Hepatocyte (in vitro differentiated cells): Measurements from ENCODE around the gene RAB3IP. TPM values are rescaled to one million over a fixed set of nuclear protein-coding genes. Genes with fewer than 3 reads are reported as not detected.

Source experiments
- DNase-seq: peaks from one replicate; pipeline ENCODE4 v3.0.0-alpha.2; 2016; ENCODE audit warnings: low spot score
- H2AFZ ChIP-seq: fragments of 200-600 bp; sonication (generic); 2 replicates; pipeline ENCODE4 v1.6.0; 2016; ENCODE audit warnings: antibody characterized with exemption, mild to moderate bottlenecking
- H3K27ac ChIP-seq: fragments of 200-600 bp; sonication (generic); 2 replicates; pipeline ENCODE4 v1.5.1; 2016; ENCODE audit warnings: mild to moderate bottlenecking
- H3K27me3 ChIP-seq: fragments of 200-600 bp; sonication (generic); 2 replicates; pipeline ENCODE4 v1.6.1; 2016
- H3K36me3 ChIP-seq: fragments of 200-600 bp; sonication (generic); replicated peaks from 2 replicates; pipeline ENCODE4 v1.5.1; 2016; ENCODE audit warnings: low read depth; ENCODE audit not compliant: insufficient read depth
- H3K4me1 ChIP-seq: fragments of 200-600 bp; sonication (generic); 2 replicates; pipeline ENCODE4 v1.5.1; 2016; ENCODE audit warnings: mild to moderate bottlenecking, moderate library complexity; ENCODE audit not compliant: insufficient read depth
- H3K4me2 ChIP-seq: fragments of 200-600 bp; sonication (generic); 2 replicates; pipeline ENCODE4 v1.6.0; 2016
- H3K4me3 ChIP-seq: fragments of 200-600 bp; sonication (generic); 2 replicates; pipeline ENCODE4 v1.5.1; 2016; ENCODE audit warnings: mild to moderate bottlenecking
- H3K79me2 ChIP-seq: fragments of 200-600 bp; sonication (generic); 2 replicates; pipeline ENCODE4 v1.6.0; 2017; ENCODE audit warnings: mild to moderate bottlenecking
- H3K9me2 ChIP-seq: fragments of 200-600 bp; sonication (generic); replicated peaks from 2 replicates; pipeline ENCODE4 v1.6.0; 2017; ENCODE audit warnings: mild to moderate bottlenecking; ENCODE audit not compliant: insufficient read depth
- H3K9me3 ChIP-seq: fragments of 200-600 bp; sonication (generic); 2 replicates; pipeline ENCODE4 v1.5.1; 2016; ENCODE audit warnings: low read depth, mild to moderate bottlenecking
- H4K20me1 ChIP-seq: fragments of 200-600 bp; sonication (generic); 2 replicates; pipeline ENCODE4 v1.6.0; 2016; ENCODE audit warnings: mild to moderate bottlenecking; ENCODE audit not compliant: insufficient read depth, poor library complexity, severe bottlenecking
- CTCF ChIP-seq: fragments of 200-600 bp; sonication (generic); IDR thresholded peaks from 2 replicates; pipeline ENCODE4 v1.5.1; 2016; ENCODE audit warnings: antibody characterized with exemption, mild to moderate bottlenecking; ENCODE audit not compliant: poor library complexity
- EZH2 ChIP-seq: fragments of 200-600 bp; sonication (generic); IDR thresholded peaks from 2 replicates; pipeline ENCODE4 v1.6.1; 2016; ENCODE audit warnings: antibody characterized with exemption, mild to moderate bottlenecking, borderline replicate concordance
- EZH2phosphoT487 ChIP-seq: fragments of 200-600 bp; sonication (generic); IDR thresholded peaks from one replicate; pipeline ENCODE4 v1.6.1; 2018; ENCODE audit warnings: antibody characterized with exemption, mild to moderate bottlenecking, low read depth, moderate library complexity; ENCODE audit not compliant: unreplicated experiment, severe bottlenecking
- WGBS: methylation state at CpG from one replicate; pipeline ENCODE4 v1.1.6; 2016; ENCODE audit warnings: low lambda C conversion rate; ENCODE audit errors: missing lambda C conversion rate; 5-methylcytosine and 5-hydroxymethylcytosine counted together
- polyA plus RNA-seq: library from polyadenylated mRNA; unstranded; fragments of >200 nt; fragmentation: Nextera tagmentation; extraction: Ambion mirVana; gene quantifications from 2 replicates; pipeline ENCODE4 v1.2.1, GENCODE V29; 2016
- total RNA-seq: library from RNA; depleted of rRNA; stranded (reverse); fragments of >200 nt; gene quantifications from 2 replicates; pipeline ENCODE4 v1.2.3, GENCODE V29; 2014

The RAB3IP gene
- total and polyA plus RNA-seq, 2 experiments from 2014 or later: 34.2 to 41.3 TPM

GRCh38 chr12:69703146-69703642 is 35.5 kb upstream of the RAB3IP start:
- H3K4me3 ChIP-seq: no peak overlapping the region
- no peaks in the 10 kb centered on the region for H3K4me1 ChIP-seq
- WGBS: 67% methylated on average over 1 of the region's 1 CpG
- no peak for TF ChIP-seq CTCF
- TF ChIP-seq EZH2phosphoT487: no peak
- no peak for TF ChIP-seq EZH2
- H3K79me2 ChIP-seq: no peaks in the 10 kb centered on the region
- no peaks in the 10 kb centered on the region for H3K27me3 ChIP-seq
- H2AFZ ChIP-seq: no peak overlapping the region
- H3K9me2 ChIP-seq: no peaks in the 10 kb centered on the region
- H3K9me3 ChIP-seq: no peaks in the 10 kb centered on the region
- DNase-seq: no peak
- H3K4me2 ChIP-seq: no peak overlapping the region
- H3K36me3 ChIP-seq: no peaks in the 10 kb centered on the region
- no peaks in the 10 kb centered on the region for H4K20me1 ChIP-seq
- H3K27ac ChIP-seq: no peak overlapping the region

DNA sequence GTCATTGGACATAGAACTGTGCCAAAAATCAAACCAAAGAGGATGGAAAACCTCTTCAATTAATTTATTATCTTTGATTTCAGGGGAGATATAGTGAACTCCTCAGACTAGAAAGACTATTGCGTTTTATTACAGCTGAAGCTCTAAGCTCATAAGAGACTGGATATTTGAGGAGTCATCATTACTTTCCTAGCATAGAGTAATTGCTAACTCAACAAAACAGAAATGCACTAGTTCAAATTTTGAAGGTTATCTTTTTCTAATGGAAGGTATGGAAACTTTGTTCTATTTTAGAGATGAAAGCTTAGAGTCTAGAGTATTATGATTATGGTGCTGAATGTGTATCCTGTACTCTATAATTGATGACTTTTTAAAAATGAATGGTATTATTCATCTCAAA is 34.3 kb upstream of the RAB3IP start:
- H3K9me3 ChIP-seq: no peaks in the 10 kb centered on the region
- no peaks in the 10 kb centered on the region for H3K9me2 ChIP-seq
- no peaks in the 10 kb centered on the region for H3K4me1 ChIP-seq
- H3K4me2 ChIP-seq: no peak overlapping the region
- no peak overlapping the region for H3K27ac ChIP-seq
- H3K4me3 ChIP-seq: no peak overlapping the region
- H3K27me3 ChIP-seq: no peaks in the 10 kb centered on the region
- TF ChIP-seq CTCF: no peak
- no peak for TF ChIP-seq EZH2phosphoT487
- TF ChIP-seq EZH2: no peak
- H2AFZ ChIP-seq: no peak overlapping the region
- H3K79me2 ChIP-seq: no peaks in the 10 kb centered on the region
- no peaks in the 10 kb centered on the region for H4K20me1 ChIP-seq
- WGBS: 0% methylated on average over 1 of the region's 1 CpG
- no peaks in the 10 kb centered on the region for H3K36me3 ChIP-seq
- no peak for DNase-seq

GRCh38 chr12:69708649-69709048 is 30.0 kb upstream of the RAB3IP start:
- H3K4me1 ChIP-seq: no peaks in the 10 kb centered on the region
- DNase-seq: no peak
- H3K79me2 ChIP-seq: no peaks in the 10 kb centered on the region
- TF ChIP-seq EZH2 (no peak), CTCF (no peak), EZH2phosphoT487 (no peak)
- H3K27ac ChIP-seq: no peak overlapping the region
- H3K9me3 ChIP-seq: no peaks in the 10 kb centered on the region
- no peaks in the 10 kb centered on the region for H3K9me2 ChIP-seq
- 99% methylated on average over 3 of the region's 3 CpGs for WGBS
- H3K4me3 ChIP-seq: no peak overlapping the region
- no peaks in the 10 kb centered on the region for H3K36me3 ChIP-seq
- H4K20me1 ChIP-seq: no peaks in the 10 kb centered on the region
- H2AFZ ChIP-seq: no peak overlapping the region
- no peak overlapping the region for H3K4me2 ChIP-seq
- no peaks in the 10 kb centered on the region for H3K27me3 ChIP-seq

DNA sequence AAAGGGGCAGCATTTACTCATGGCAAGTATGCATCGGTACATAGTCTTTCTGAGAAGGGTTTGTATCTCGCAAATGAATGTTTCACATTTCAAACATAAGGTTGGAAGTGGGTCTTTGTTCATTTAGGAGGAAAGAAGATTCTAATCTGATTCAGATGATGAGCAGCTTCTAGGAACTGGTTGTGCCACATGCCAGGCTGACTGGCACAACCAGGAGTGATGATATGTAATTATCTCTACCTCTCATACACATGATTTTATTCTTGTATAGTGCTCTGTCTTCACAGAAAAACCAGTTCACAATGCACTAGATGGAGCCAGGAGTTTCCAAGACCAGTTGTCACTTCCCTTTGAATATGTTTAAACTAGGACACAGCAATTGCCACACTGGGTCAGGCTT is 25.8 kb upstream of the RAB3IP start:
- no peak overlapping the region for H3K27ac ChIP-seq
- H3K79me2 ChIP-seq: no peaks in the 10 kb centered on the region
- no peak for DNase-seq
- H4K20me1 ChIP-seq: no peaks in the 10 kb centered on the region
- H3K9me2 ChIP-seq: no peaks in the 10 kb centered on the region
- H3K9me3 ChIP-seq: no peaks in the 10 kb centered on the region
- no peak overlapping the region for H3K4me2 ChIP-seq
- H3K27me3 ChIP-seq: no peaks in the 10 kb centered on the region
- no peak for TF ChIP-seq EZH2phosphoT487
- TF ChIP-seq EZH2: no peak
- TF ChIP-seq CTCF: no peak
- H2AFZ ChIP-seq: no peak overlapping the region
- H3K4me3 ChIP-seq: no peak overlapping the region
- H3K4me1 ChIP-seq: no peaks in the 10 kb centered on the region
- WGBS: 97% methylated on average over 2 of the region's 2 CpGs
- no peaks in the 10 kb centered on the region for H3K36me3 ChIP-seq
